Activated CD4-positive, alpha-beta T cell treated with anti-CD3 and anti-CD28 coated beads, Interleukin-2, amount 50 U/mL, for 16 hours (primary cell): Measurements from ENCODE around the gene CARTPT.
A peak's percentile ranks its signal among the peaks of the same experiment; 100 is the strongest.

Experiments used
- DNase-seq: peaks from one replicate; pipeline ENCODE4 v3.0.0-alpha.2; 2020

The CARTPT gene

GRCh38 chr5:71738662-71739361 is 19.7 kb downstream of the CARTPT start:
- peak; percentile 19 for DNase-seq

GRCh38 chr5:71740015-71740753 is 21.1 kb downstream of the CARTPT start:
- DNase-seq = peak; percentile 61

GRCh38 chr5:71743155-71743554 is 24.1 kb downstream of the CARTPT start:
- no peak for DNase-seq

- no peak for DNase-seq
These were observed 25.1 kb downstream of the CARTPT start for GRCh38 chr5:71744009-71744790.

- DNase-seq = no peak
These were observed 28.1 kb downstream of the CARTPT start for GRCh38 chr5:71747182-71747581.

- DNase-seq = no peak
These were observed 29.3 kb downstream of the CARTPT start for GRCh38 chr5:71748360-71748759.

GRCh38 chr5:71751422-71751821 is 32.3 kb downstream of the CARTPT start:
- no peak for DNase-seq

- DNase-seq = no peak
These were observed 33.5 kb downstream of the CARTPT start for GRCh38 chr5:71752441-71753190.

GRCh38 chr5:71757590-71758543 is 38.8 kb downstream of the CARTPT start:
- DNase-seq = peak; percentile 60

- DNase-seq = no peak
These were observed 43.8 kb downstream of the CARTPT start for GRCh38 chr5:71762826-71763225.

- no peak for DNase-seq
These were observed 48.6 kb downstream of the CARTPT start for GRCh38 chr5:71767661-71768060.

GRCh38 chr5:71769287-71769686 is 50.2 kb downstream of the CARTPT start:
- no peak for DNase-seq

- DNase-seq = no peak
These were observed 51.3 kb downstream of the CARTPT start for GRCh38 chr5:71770381-71770780.
